ENCODE results near the gene HSF5. TPM values are rescaled to one million over a fixed set of nuclear protein-coding genes. Genes with fewer than 3 reads are reported as not detected.

The HSF5 gene
- total RNA-seq, 1 donor from 2014 or later = under 0.01 TPM

DNA sequence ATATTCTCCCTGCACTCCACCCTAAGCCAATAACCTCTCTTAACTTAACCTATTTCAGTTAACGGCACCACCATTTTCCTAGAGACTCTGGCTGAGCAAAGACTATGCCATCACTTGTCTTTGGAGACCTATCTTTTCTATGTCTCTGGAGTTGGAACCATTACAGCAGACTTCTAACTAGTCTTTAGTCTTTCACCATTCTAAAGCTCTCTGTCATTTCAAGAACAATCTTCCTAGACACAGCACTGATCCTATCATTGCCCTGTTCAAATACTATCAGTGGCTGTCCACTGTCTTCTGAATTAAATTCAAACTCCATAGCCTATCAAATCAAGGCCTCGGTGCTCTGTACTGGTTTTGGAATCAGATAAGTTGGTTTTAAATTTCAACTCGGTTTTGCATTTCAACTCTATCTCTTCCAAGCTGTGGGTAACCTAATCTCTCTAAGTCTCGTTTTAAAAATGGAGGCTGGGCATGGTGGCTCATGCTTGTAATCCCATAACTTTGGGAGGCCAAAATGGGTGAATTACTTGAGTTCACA, 102.8 kb downstream of the HSF5 start:
- no peak for DNase-seq

DNA sequence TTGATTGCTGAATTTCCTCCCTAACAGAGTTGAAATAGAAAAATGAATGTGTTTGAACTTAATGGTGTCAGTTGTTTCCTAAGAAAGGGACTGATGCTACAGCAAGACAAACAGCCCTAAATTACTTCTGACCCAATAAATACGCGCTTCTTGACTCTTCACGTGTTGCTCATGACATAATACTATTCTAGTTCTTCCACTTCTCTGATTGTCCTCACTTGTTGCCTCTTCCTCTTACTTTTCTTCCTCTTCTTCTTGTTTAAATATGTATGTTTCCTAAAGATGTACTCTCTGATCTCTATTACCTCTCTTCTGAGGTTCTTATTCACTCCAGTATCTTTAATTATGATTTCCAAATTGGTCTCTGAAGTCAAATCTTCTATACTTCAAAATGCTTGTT, 103.3 kb downstream of the HSF5 start:
- no peak for DNase-seq

DNA sequence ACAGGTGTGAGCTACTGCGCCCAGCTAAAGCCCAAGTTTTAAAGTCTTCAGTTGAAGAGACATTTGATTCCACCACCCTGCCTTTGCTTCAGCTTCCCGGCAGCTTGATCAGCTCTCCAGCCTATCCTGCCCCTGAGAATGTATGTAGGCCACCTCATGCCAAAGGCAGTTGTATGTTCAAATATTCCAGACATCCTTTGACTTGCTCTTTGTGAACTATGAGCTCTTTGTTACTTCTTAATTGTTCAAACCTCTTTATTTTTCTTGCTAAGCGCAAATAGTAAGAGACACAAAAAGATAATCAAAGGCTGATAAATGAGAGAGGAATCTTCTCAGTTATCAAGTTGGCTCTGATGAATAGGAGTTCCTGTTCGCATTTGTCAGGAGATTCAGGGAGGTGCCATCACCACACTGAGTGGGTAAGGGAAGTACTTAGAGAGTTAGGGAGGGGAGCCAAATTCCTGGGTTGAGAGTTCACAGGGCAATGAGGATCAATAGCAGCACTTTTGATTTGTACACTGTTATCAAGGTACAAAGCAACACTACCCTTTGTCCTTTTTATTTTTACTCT, 104.2 kb downstream of the HSF5 start:
- no peak for DNase-seq

DNA sequence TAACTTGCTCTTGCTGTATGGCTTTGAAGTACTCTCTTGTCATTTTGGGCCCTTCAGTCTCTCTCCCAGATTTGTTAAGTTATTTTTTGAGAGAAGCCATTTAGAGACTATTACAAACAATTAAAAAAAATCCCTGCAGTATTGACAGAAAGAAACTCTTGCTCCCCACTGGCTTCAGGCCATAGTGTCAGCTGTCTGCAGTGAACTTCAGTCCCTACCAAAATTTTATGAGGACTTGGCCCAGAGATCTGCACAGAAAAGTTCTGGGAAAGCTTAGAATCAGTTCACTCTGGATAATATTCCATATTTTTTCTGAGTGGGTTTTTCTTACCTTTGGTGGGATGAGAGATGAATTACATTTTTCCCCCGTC, 105.4 kb downstream of the HSF5 start:
- no peak for DNase-seq

DNA sequence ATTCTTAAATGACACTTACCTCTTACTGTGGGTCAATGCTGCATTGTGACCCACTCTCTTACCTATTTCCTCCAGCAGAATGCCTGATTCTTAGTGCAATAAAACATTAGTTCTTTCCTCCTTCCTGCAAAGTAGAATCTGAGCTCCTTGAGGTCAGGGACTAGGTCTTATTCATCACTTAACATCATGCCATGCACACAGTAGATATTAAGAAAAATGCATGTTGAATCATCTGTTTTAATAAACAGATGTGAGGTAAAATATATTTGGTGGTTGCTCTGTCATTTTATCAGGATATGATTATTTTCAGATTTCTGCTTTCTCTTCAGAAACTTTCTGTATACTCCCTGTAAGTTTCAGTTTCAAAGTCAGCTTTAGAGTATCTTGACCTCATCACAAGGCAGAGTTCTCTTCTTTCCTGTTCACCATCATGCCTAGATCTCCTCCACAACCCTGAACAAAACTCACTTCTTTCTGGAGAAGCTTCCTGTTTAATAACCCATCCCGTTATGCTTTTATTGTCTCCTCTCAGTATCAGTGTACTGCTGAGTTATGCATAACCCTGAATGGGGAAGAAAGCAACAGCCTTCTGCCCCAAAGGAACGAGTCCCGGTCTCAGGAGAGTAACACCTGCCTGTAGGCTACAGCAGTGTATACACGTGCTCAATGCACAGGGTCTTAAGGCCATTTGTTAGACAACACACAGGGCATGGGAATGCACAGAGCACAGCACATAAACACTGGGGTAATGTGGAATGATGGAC, 105.9 kb downstream of the HSF5 start:
- DNase-seq = no peak

DNA sequence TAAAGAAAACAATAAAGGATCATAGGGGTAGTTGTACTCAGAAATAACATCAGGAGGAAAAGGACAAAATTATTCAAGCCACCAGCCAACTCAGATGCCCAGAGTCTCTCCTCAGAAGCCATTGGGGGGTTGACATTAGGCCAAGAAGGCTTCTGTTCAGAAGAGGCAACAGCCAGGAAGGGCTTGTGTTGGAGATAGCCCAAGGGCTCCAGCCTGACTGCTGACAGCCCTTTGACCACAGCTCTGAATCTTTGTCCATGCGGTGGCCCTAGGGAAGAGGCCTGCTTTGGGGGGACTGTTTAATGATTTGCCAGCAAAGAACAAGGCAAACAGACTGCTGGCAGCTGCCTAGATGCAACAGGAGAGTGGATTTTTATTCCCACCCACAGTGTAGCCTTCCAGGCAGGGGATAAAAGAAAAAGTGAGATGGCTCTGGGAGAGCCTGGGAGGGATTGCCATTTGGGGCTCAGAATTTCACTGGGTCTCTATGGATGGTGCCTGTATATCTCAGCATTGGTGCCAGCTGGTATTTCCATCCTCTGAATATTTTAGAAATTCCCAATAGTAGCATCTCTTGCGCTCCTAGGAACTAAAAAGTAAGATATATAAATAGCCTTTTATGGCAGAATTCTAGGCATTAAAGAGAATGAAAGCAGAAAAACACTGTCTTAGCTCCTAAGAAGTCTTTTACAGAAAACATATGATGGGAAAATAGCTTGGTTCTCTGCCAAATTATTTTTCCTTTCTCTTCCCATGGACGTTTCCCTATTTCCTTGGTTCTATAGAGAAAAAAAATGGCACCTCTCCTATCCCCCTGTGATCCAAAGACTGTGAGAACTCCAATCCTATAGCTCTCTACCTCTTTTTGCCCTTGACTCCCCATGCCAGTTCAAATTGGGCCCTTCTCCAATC, 106.8 kb downstream of the HSF5 start:
- no peak for DNase-seq

DNA sequence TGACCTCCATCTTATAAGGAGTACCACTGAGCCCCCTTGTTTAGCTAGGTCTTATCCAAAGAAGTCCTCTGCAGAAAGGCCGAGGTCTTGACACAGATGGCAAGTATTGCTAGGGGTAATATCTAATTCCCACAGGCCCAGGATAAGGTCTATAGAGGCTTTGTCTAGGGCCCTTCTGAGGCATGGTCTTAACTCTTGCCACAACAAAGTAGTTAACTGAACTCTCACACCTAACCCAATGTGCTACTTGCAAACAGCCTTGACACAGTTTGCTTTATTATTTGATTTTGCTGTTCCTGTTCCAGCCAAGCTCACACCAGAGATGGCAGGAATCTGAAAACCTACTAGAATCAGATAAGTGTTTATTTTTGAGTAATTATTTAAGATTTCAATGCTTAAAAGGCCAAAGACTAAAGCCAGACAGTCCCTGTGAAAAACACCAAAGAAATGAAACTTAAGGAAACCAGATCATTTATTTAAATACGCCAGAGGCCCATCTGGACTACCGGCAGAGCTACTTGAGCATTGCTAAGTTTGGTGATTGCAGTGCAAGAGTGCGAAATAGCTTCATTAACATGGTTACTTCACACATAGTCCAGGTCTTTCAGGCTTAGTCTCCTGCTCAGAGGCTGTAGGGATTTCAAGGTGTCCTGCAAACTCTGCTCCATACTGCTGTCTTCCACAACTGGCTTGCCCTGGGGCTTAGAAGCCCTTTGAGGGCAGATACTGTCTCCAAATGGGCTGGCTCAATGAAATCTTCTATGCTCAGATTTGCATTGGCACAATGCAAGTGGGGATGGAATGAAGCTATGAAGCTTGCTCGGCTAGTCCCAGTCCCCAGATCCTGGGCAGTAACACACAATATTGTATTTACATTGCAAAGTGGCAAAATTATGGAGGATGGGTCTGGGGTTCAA, 107.7 kb downstream of the HSF5 start:
- no peak for DNase-seq

DNA sequence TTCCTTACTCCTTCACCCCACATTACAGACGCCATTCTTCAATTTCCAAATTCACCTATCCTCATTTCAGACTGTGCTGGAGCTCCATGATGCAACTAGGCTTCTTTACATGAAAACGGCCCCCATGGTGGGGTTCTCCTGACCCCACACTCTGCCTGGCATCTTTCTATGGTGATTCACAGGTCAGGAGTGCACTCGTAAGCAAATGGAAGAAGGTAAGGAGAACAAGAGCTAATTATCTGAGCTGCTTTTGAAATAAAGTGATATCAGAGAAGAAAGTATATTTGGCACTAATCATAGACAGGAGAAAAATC, 108.7 kb downstream of the HSF5 start:
- no peak for DNase-seq

DNA sequence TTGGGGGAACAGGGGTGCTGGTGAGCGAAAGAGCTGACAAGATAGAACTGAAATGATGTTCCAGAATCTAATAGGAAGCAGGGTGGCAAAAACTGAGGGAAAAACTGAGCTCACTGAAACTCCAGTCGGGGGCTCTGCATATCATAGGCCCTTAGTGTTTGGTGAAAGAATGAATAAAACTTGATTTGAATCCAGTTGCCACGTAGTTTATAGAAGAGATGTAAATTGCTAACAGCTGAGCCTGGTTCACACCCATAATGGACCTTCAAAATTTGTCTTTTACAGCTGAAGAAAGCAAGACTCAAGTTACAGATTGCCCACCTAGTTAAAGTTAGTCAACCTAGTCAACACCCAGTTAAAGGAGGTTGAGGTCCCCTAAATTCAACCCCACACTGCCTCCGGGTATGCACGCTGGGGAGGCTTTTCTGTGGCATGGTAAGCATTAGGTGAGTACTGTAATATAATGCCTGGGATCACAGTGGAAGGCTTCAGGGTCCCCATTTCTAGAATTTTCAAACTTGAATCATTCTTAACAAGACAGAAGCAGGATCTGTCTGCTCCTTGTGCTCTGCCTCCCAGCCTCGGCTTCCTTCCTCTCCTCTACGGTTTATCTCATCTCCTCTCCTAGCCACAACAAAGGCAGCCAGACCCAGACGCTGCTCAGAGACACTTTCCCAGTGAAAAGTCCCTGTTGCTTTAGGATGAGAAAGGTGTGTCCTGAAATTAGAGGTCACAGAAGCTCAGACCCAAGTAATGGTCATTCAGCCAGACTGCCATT, 109.3 kb downstream of the HSF5 start:
- DNase-seq = no peak

DNA sequence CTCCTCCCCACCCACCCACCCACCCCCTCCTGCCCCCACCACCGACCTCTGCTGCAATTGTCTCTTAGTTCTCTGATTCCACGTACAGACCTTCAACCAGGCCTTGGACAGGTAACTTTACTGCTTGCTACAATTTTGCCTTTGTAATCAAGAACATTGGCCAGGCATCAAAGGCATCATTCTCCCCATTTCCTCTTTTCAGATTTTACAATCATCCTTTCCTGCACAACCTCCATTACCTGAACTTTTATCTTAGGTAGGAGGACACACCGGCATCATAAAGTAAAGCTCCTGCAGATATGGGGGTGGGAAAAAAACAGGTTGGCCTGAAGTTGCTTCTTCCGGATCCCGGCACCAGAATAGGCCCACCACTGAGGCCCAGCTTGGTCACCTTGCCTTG, 110.5 kb downstream of the HSF5 start:
- DNase-seq = no peak

DNA sequence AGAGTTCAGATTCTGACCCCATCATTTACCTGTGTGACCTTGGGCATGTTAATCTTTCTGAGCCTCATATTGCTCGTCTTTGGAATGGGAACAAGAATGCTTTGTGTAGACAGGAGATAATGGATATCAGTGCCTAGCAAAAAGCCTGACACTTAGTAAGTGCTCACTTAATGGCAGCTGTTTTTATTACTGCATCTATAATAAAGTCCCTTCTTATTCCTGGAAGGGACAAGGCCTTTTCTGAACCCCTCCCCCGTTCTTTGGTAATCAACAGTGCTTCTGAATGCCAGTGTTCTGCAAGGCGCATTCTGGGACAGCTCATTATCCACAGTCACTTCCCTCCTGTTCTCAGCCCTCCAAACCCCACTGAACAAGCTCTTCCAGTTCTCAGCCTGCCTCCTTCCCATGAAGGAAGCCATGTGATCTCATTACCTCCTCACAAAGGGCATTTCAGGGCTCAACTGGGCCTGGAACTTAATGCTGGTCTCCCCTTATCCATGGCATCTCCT, 111.1 kb downstream of the HSF5 start:
- DNase-seq = no peak

DNA sequence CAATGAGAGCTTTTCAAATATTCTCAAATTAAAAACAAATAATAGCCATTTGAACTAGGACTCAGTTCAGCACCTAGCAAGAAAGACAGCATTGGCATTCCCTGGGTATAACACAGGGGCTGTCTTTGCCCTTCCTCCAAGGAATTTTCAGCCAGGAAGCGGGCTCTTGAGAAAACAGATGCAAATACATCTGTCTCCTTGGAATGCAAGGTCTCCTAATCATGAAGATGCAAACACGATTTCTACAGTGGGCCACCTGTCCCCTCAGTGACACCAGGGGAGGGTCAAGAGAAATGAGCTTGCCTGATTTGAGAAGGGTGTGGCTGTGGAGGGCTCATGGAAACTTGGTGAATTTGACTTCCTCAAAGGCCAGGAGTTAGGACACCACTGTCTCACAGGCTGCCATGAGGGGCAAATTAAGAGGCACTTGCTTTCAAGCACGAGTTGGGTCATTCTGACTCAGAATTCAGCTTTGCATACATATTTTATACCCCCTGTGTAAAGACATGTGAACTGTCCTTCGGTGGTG, 111.7 kb downstream of the HSF5 start:
- no peak for DNase-seq

DNA sequence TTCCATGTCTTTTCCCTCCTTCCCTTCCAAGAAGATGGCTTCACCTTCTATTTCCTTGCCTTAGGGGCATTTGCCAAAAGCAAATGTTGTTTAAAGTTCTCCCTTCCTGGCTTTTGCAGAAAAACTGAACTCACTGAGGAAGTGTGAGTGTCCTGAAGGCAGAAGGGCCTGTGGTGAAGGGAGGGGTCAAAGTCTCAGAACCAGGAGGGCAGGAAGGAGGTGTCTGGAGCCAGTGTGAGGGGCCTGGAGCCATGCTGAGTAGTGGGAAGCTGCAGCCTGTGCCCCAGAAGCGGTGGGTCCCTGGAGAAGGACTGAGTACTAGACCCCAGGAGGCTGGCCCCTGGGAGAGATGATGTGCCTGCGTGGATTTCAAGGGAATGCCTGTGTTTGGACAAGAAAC, 112.4 kb downstream of the HSF5 start:
- DNase-seq = no peak

DNA sequence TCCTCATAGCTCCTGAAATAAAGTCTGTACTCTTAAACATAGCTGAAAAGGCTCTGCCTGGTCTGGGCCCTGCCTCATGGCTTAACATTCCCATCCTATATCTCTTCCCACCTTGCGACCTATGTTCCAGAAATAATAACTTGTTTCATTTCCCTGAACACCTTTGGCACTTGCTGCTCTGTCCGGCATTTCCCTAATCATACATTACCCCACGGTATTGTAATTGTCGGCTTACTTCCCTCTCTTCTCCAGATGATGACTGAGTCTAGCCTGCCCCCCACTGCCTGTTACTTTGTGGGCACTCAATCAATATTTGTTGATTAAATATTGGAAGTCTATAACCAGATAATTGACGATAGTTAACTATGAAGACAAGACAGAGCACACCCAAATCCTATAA, 113.0 kb downstream of the HSF5 start:
- no peak for DNase-seq

DNA sequence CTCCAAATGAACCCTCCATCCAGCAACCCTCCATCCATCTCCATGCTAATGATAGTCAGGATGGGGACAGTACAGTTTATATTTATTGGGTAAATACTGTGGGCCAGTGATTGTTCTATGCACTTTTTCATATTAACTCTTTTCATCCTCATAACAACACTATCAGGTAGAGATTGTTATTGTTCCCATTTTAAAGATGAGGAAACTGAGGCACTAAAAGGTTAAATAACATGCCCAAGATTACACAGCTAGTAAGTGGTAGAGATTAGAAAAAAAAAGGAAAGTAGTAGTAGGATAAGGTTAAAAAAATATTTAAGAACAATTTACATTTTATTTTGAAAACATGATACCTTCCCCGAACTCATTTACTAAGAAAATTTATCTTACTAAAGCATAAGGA, 114.3 kb downstream of the HSF5 start:
- no peak for DNase-seq

DNA sequence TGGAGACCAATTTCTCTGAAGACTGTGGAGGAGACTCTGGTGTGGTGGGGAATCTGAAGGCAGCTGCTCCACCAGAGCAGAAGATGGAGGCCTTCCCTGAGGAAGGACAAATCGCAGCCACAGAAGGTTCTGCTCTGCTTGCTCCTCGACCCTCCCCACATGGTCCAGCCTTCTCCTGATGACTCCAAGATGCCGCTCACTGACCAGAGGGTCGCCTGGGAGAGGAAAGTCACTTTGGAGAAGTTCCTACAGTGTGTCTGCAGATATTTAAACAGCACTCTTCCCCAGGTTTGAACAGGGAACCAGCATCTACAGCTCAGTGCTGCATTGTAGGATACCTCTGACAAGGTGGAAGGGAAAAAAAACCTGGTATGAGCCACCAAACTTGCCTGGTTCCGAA, 115.2 kb downstream of the HSF5 start:
- DNase-seq = no peak

DNA sequence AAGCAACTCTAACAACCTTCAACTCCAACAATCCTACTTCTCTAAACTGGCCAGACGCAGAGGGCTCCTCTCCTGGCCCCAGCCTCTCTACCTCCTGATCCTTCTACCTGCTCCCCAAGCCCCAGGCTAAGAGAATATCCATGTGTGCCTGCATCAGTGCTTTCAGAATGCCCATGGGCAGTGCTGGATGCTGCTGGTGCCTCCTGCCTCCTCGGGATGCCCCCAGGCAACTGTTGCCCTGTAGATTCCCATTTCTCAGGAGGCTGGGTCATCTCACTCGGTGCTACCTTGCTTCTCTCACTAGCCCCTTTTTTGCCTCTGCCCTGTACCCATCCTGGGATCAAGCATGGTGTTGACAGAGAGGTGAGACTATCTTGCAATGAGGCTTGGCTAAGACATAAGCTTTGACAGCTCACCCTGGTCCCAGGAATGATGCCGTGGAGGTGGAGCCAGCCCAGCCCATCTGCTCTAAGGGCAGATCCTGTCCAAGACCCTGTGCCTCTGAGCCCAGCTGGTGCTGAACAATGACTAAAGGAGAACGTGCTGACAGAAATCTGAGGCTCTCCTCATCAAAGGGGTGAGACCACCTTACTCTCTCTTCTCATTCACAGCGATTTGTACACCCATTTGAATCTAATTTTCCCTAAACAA, 116.8 kb downstream of the HSF5 start:
- DNase-seq = no peak

DNA sequence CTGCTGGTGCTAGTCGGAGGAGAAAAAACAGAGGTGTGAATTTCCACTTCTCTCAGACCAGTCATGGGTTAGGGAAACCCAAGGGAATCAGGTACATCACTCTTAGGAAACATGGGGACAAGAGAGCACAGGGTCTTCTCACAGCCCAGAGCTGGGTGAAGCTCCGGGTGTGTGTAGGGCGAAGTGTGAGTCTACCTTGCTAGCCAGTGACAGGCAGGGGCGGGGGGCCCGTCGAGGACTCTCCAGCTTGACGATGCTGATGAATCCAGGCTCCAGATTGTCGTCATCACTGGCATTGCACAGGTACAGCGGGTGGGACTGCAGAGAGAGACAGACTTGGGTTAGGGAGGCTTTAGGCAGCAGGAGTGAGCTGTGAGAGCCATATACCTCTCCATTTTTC, 117.5 kb downstream of the HSF5 start:
- DNase-seq = no peak

DNA sequence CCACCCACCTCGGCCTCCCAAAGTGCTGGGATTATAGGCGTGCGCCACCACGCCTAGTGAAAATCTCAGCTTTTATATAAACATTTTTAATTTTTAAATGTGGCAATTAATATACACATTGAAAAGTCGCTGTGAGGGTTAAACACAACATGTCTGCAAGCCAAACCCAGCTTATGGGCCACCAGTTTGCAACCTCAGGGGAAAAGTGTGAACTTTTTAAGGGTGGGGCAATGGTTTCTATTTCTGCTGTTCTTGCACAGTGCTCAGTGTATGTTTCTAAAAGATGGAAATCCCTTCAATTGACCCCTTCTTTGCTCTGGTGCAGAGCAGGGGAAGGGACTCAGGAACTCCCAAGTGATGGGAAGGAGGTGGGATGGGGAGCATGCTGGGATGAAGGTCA, 117.9 kb downstream of the HSF5 start:
- DNase-seq = no peak
